Measurements from ENCODE around the gene CNEP1R1. TPM values are rescaled to one million over a fixed set of nuclear protein-coding genes. Genes with fewer than 3 reads are reported as not detected.

CNEP1R1 gene
- total and polyA plus RNA-seq, 2 experiments from 2014 or later = 13.8 to 30.3 TPM

GRCh38 chr16:50001144-50001543, 23.9 kb upstream of the CNEP1R1 start:
- Histone ChIP-seq H3K79me2 (replicated peaks; ENCODE audit: insufficient read depth) (no peaks in the 10 kb centered on the region), H3F3A (replicated peaks; ENCODE audit: low read depth) (no peaks in the 10 kb centered on the region), H3K27ac (ENCODE audit: low read depth) (no peak overlapping the region), H4K20me1 (replicated peaks; ENCODE audit: insufficient read depth) (no peaks in the 10 kb centered on the region), H3K36me3 (ENCODE audit: insufficient read depth) (no peaks in the 10 kb centered on the region), H3K27me3 (ENCODE audit: insufficient read depth) (no peaks in the 10 kb centered on the region), H2AFZ (no peak overlapping the region), H3K4me2 (no peak overlapping the region), H3K4me3 (no peak overlapping the region), H3K4me1 (ENCODE audit: insufficient read depth) (no peaks in the 10 kb centered on the region), H3K9me2 (ENCODE audit: insufficient read depth) (no peaks in the 10 kb centered on the region)
- no peaks in the 10 kb centered on the region for H3K36me3 Mint-ChIP-seq (ENCODE audit: low read depth)
- no peak for DNase-seq (ENCODE audit: low spot score)
- no peak overlapping the region for H3K27ac Mint-ChIP-seq
- peaks cover 5% of the 10 kb centered on the region for H3K27me3 Mint-ChIP-seq (ENCODE audit: insufficient read depth, low read depth, poor library complexity)
- no peak for ATAC-seq
- TF ChIP-seq NANOG (IDR thresholded peaks at IDR 0.05; ENCODE audit: borderline replicate concordance) = no peak
- no peak for TF ChIP-seq CTCF (conservative IDR thresholded peaks at IDR 0.05; ENCODE audit: low read depth in 2 of 2)
- no peak for TF ChIP-seq ZNF462 (CRISPR knock-in tag; IDR thresholded peaks at IDR 0.05)
- TF ChIP-seq POLR2AphosphoS5 (IDR thresholded peaks at IDR 0.05; ENCODE audit: low read depth) = no peak
- no peak for TF ChIP-seq REST (IDR thresholded peaks at IDR 0.05; ENCODE audit: unreplicated experiment)
- TF ChIP-seq STAT1 (IDR thresholded peaks at IDR 0.05; ENCODE audit: unreplicated experiment) = no peak
- no peak for TF ChIP-seq EZH2phosphoT487 (IDR thresholded peaks at IDR 0.05; ENCODE audit: unreplicated experiment)
- TF ChIP-seq ZNF331 (CRISPR knock-in tag; IDR thresholded peaks at IDR 0.05; ENCODE audit: low read depth) = no peak
- H3K9me3 Mint-ChIP-seq = no peaks in the 10 kb centered on the region
- H3K4me1 Mint-ChIP-seq = no peaks in the 10 kb centered on the region
- H3K4me3 Mint-ChIP-seq = no peak overlapping the region
